Stimulated activated CD4-positive, alpha-beta T cell treated with anti-CD3 and anti-CD28 coated beads, TNF-alpha, amount 100 ng/mL, for 48 hours (primary cell): Measurements from ENCODE around the gene KRTAP3-1.
"Not testable (repeated sequence)": the region's sequence is repeated elsewhere in the genome, so short reads cannot be mapped to it uniquely, and the experiment has no call there.

ENCODE experiments used
- DNase-seq, 3 donors: peaks; one replicate each; pipeline ENCODE4 v3.0.0-alpha.2; 2020; ENCODE audit warnings: low read depth in 3 of 3

The KRTAP3-1 gene

GRCh38 chr17:41015454-41015853 is 6.5 kb upstream of the KRTAP3-1 start:
- no peak for DNase-seq

GRCh38 chr17:41013606-41014005 is 4.7 kb upstream of the KRTAP3-1 start:
- DNase-seq = no peak

GRCh38 chr17:41013181-41013580 is 4.3 kb upstream of the KRTAP3-1 start:
- no peak for DNase-seq

- no peak for DNase-seq
Observed at GRCh38 chr17:41012326-41013120, 3.6 kb upstream of the KRTAP3-1 start.

GRCh38 chr17:41010441-41010840 is 1.5 kb upstream of the KRTAP3-1 start:
- no peak for DNase-seq

GRCh38 chr17:41009936-41010335 is 1.0 kb upstream of the KRTAP3-1 start:
- DNase-seq = no peak

GRCh38 chr17:41009301-41009760 is 403 bp upstream of the KRTAP3-1 start:
- DNase-seq = no peak

- no peak for DNase-seq
Observed at GRCh38 chr17:41004397-41004796, 4.5 kb downstream of the KRTAP3-1 start.

GRCh38 chr17:41003926-41004325 is 5.0 kb downstream of the KRTAP3-1 start:
- no peak for DNase-seq

GRCh38 chr17:41002814-41003213 is 6.1 kb downstream of the KRTAP3-1 start:
- no peak for DNase-seq

- no peak for DNase-seq
Observed at GRCh38 chr17:41001795-41002194, 7.1 kb downstream of the KRTAP3-1 start.

- DNase-seq = not testable (repeated sequence)
Observed at GRCh38 chr17:40999563-40999962, 9.4 kb downstream of the KRTAP3-1 start, which contains the start of gene KRTAP3-2. Gene KRTAP3-2 (minus strand): TSS chr17:40999906. CDS start chr17:40999853, 53 bp downstream.

- DNase-seq = no peak
Observed at GRCh38 chr17:40997361-40997760, 11.6 kb downstream of the KRTAP3-1 start.

- no peak for DNase-seq
Observed at GRCh38 chr17:40996829-40997228, 12.1 kb downstream of the KRTAP3-1 start.

GRCh38 chr17:40995116-40995515 is 13.8 kb downstream of the KRTAP3-1 start:
- DNase-seq = no peak

GRCh38 chr17:40993839-40994238 is 15.1 kb downstream of the KRTAP3-1 start, which contains the start of gene KRTAP3-3:
Gene KRTAP3-3 (minus strand): TSS chr17:40994164. CDS start chr17:40994097, 67 bp downstream.
- DNase-seq = no peak

GRCh38 chr17:40993084-40993483 is 15.8 kb downstream of the KRTAP3-1 start:
- DNase-seq = no peak

- no peak for DNase-seq
Observed at GRCh38 chr17:40992666-40993065, 16.3 kb downstream of the KRTAP3-1 start.

- no peak for DNase-seq
Observed at GRCh38 chr17:40986920-40987319, 22.0 kb downstream of the KRTAP3-1 start.

GRCh38 chr17:40984226-40984625 is 24.7 kb downstream of the KRTAP3-1 start, which contains the start of gene KRT40:
Gene KRT40 (minus strand): TSS chr17:40984326. CDS start chr17:40984273, 53 bp downstream.
- no peak for DNase-seq

- no peak for DNase-seq
Observed at GRCh38 chr17:40981115-40981514, 27.8 kb downstream of the KRTAP3-1 start.

- DNase-seq = no peak
Observed at GRCh38 chr17:40980596-40980995, 28.3 kb downstream of the KRTAP3-1 start.

GRCh38 chr17:40980117-40980516 is 28.8 kb downstream of the KRTAP3-1 start:
- no peak for DNase-seq
